HG03571 (cell line): Measurements from ENCODE around the gene GRK1.

Experiments used
- ATAC-seq: cut with Tn5 transposase; IDR thresholded peaks from one replicate; pipeline ENCODE4 v1.9.1; 2021; ENCODE audit not compliant: unreplicated experiment

The GRK1 gene

GRCh38 chr13:113774177-113775107 is 107.4 kb downstream of the GRK1 start:
- no peak for ATAC-seq

GRCh38 chr13:113775451-113776145 is 108.6 kb downstream of the GRK1 start:
- no peak for ATAC-seq

GRCh38 chr13:113776231-113777125 is 109.5 kb downstream of the GRK1 start:
- no peak for ATAC-seq

GRCh38 chr13:113777311-113778260 is 110.6 kb downstream of the GRK1 start:
- ATAC-seq = no peak

GRCh38 chr13:113781571-113781970 is 114.6 kb downstream of the GRK1 start:
- ATAC-seq = no peak

GRCh38 chr13:113782472-113782871 is 115.5 kb downstream of the GRK1 start:
- ATAC-seq = no peak

- ATAC-seq = no peak
Observed at GRCh38 chr13:113783200-113783881, 116.3 kb downstream of the GRK1 start.

GRCh38 chr13:113783966-113784644 is 117.1 kb downstream of the GRK1 start:
- ATAC-seq = no peak

GRCh38 chr13:113784645-113785024 is 117.6 kb downstream of the GRK1 start:
- ATAC-seq = no peak

- no peak for ATAC-seq
Observed at GRCh38 chr13:113785051-113786010, 118.3 kb downstream of the GRK1 start.

GRCh38 chr13:113786262-113786841 is 119.3 kb downstream of the GRK1 start:
- no peak for ATAC-seq
